Muscle layer of duodenum (tissue), 2 donors: ENCODE results near the gene TIMELESS.

Experiments
- H3K27ac ChIP-seq: one replicate; pipeline ENCODE4 v1.7.0; 2013; ENCODE audit warnings: mild to moderate bottlenecking, low read length
- H3K27me3 ChIP-seq: one replicate; pipeline ENCODE4 v1.7.0; 2013; ENCODE audit warnings: low read depth, mild to moderate bottlenecking, control low read depth, low read length
- H3K36me3 ChIP-seq, 2 donors: one replicate each; pipeline ENCODE4 v1.7.0; 2013; ENCODE audit warnings: low read length in 2 of 2, control low read depth in 1 of 2, mild to moderate bottlenecking in 1 of 2; ENCODE audit not compliant: insufficient read depth in 2 of 2, control insufficient read depth in 1 of 2
- H3K4me1 ChIP-seq, 2 donors: one replicate each; pipeline ENCODE4 v1.7.0; 2013; ENCODE audit warnings: low read length in 2 of 2, mild to moderate bottlenecking in 2 of 2, control low read depth in 1 of 2, moderate library complexity in 1 of 2; ENCODE audit not compliant: insufficient read depth in 2 of 2, control insufficient read depth in 1 of 2
- H3K4me3 ChIP-seq, 2 donors: one replicate each; pipeline ENCODE4 v1.7.0; 2013; ENCODE audit warnings: low read length in 2 of 2, low read depth in 1 of 2, mild to moderate bottlenecking in 1 of 2
- H3K9me3 ChIP-seq, 2 donors: one replicate each; pipeline ENCODE4 v1.7.0; 2013; ENCODE audit warnings: low read length in 2 of 2, control low read depth in 1 of 2, mild to moderate bottlenecking in 1 of 2; ENCODE audit not compliant: control insufficient read depth in 1 of 2
- donor health status: healthy.

The TIMELESS gene

GRCh38 chr12:56375598-56376434, 73.4 kb downstream of the TIMELESS start:
- no peak overlapping the region for H3K4me3 ChIP-seq
- no peaks in the 10 kb centered on the region for H3K27me3 ChIP-seq
- H3K4me1 ChIP-seq = no peaks in the 10 kb centered on the region
- no peak overlapping the region for H3K27ac ChIP-seq
- H3K9me3 ChIP-seq = no peaks in the 10 kb centered on the region
- H3K36me3 ChIP-seq = no peaks in the 10 kb centered on the region

GRCh38 chr12:56374726-56375597, 74.3 kb downstream of the TIMELESS start:
- Histone ChIP-seq H3K4me3 (no peak overlapping the region), H3K9me3 (no peaks in the 10 kb centered on the region), H3K27ac (no peak overlapping the region), H3K4me1 (no peaks in the 10 kb centered on the region), H3K27me3 (no peaks in the 10 kb centered on the region), H3K36me3 (no peaks in the 10 kb centered on the region)

- no peaks in the 10 kb centered on the region for H3K36me3 ChIP-seq
- no peak overlapping the region for H3K4me3 ChIP-seq
- H3K27ac ChIP-seq = no peak overlapping the region
- no peaks in the 10 kb centered on the region for H3K9me3 ChIP-seq
- H3K4me1 ChIP-seq = no peaks in the 10 kb centered on the region
- H3K27me3 ChIP-seq = no peaks in the 10 kb centered on the region
Measured at GRCh38 chr12:56373515-56373914, 75.7 kb downstream of the TIMELESS start.

DNA sequence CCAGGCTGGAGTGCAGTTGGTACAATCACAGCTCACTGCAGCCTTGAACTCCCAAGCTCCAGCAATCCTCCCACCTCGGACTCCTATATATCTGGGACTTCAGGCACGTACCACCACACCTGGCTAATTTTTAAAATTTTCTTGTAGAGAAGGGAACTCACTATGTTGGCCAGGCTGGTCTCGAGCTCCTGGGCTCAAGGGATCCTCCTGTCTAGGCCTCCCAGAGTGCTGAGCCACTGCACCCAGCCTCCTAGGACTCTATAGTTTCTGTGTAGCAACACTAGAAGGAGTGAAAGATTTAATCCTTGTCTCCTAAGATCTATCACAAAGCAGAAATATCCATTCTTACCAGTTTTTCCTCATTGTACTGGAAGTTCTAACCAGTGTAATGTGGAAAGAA, 82.3 kb downstream of the TIMELESS start:
- H3K4me1 ChIP-seq = no peaks in the 10 kb centered on the region
- H3K9me3 ChIP-seq = no peaks in the 10 kb centered on the region
- no peak overlapping the region for H3K27ac ChIP-seq
- no peaks in the 10 kb centered on the region for H3K27me3 ChIP-seq
- no peak overlapping the region for H3K4me3 ChIP-seq
- no peaks in the 10 kb centered on the region for H3K36me3 ChIP-seq
